OCI-LY1 (cell line): ENCODE results near the gene CTDSPL2.

Experiments
- H2AFZ ChIP-seq: fragments of 200-600 bp; sonication (generic), shearing (Covaris generic); 2 replicates; pipeline ENCODE4 v1.6.0; 2014; ENCODE audit warnings: antibody characterized with exemption, mild to moderate bottlenecking, low read length
- H3F3A ChIP-seq: fragments of 200-600 bp; sonication (generic), shearing (Covaris generic); 2 replicates; pipeline ENCODE4 v1.6.0; 2014; ENCODE audit warnings: mild to moderate bottlenecking, antibody characterized with exemption, low read length, moderate library complexity; ENCODE audit not compliant: insufficient read depth
- H3K27ac ChIP-seq: fragments of 200-600 bp; sonication (generic); 2 replicates; pipeline ENCODE4 v1.5.1; 2014; ENCODE audit warnings: low read length, mixed run types, mild to moderate bottlenecking, low read depth; ENCODE audit not compliant: poor library complexity, severe bottlenecking
- H3K27me3 ChIP-seq: fragments of 200-600 bp; sonication (generic); 2 replicates; pipeline ENCODE4 v1.6.0; 2014; ENCODE audit warnings: antibody characterized with exemption, mild to moderate bottlenecking, low read length, moderate library complexity; ENCODE audit not compliant: insufficient read depth
- H3K36me3 ChIP-seq: fragments of 200-600 bp; sonication (generic); 2 replicates; pipeline ENCODE4 v1.6.1; 2014; ENCODE audit warnings: mild to moderate bottlenecking, antibody characterized with exemption, low read length, moderate library complexity, mixed read lengths; ENCODE audit not compliant: insufficient read depth
- H3K4me1 ChIP-seq: fragments of 200-600 bp; sonication (generic); 2 replicates; pipeline ENCODE4 v1.5.1; 2014; ENCODE audit warnings: mild to moderate bottlenecking, low read length, moderate library complexity; ENCODE audit not compliant: insufficient read depth, severe bottlenecking
- H3K4me2 ChIP-seq: fragments of 200-600 bp; sonication (generic), shearing (Covaris generic); 2 replicates; pipeline ENCODE4 v1.6.1; 2014; ENCODE audit warnings: low read length
- H3K4me3 ChIP-seq: fragments of 200-600 bp; sonication (generic); 2 replicates; pipeline ENCODE4 v1.5.1; 2014; ENCODE audit warnings: low read length, low read depth, mild to moderate bottlenecking, mixed read lengths; ENCODE audit not compliant: poor library complexity, severe bottlenecking
- H3K79me2 ChIP-seq: fragments of 200-600 bp; shearing (Covaris generic); 2 replicates; pipeline ENCODE4 v1.6.1; 2016; ENCODE audit warnings: mixed run types, low read length, mixed read lengths; ENCODE audit not compliant: insufficient read depth
- H3K9ac ChIP-seq: fragments of 200-600 bp; sonication (generic), shearing (Covaris generic); 2 replicates; pipeline ENCODE4 v1.6.1; 2014; ENCODE audit warnings: mild to moderate bottlenecking, low read length, mixed read lengths
- H3K9me2 ChIP-seq: fragments of 200-600 bp; sonication (generic), shearing (Covaris generic); 2 replicates; pipeline ENCODE4 v1.6.1; 2014; ENCODE audit warnings: low read depth, mild to moderate bottlenecking, low read length, mixed read lengths
- H3K9me3 ChIP-seq: fragments of 200-600 bp; shearing (Covaris generic); 2 replicates; pipeline ENCODE4 v1.6.1; 2014; ENCODE audit warnings: low read length, mixed read lengths
- H4K20me1 ChIP-seq: fragments of 200-600 bp; sonication (generic), shearing (Covaris generic); 2 replicates; pipeline ENCODE4 v1.6.0; 2016; ENCODE audit warnings: mild to moderate bottlenecking, low read length; ENCODE audit not compliant: insufficient read depth
- CTCF ChIP-seq: fragments of 200-600 bp; sonication (generic), shearing (Covaris generic); IDR thresholded peaks from 2 replicates; pipeline ENCODE4 v1.5.1; 2017; ENCODE audit warnings: mild to moderate bottlenecking, antibody characterized with exemption, low read length, moderate library complexity, mixed read lengths
- EZH2 ChIP-seq: fragments of 200-600 bp; sonication (generic), shearing (Covaris generic); IDR thresholded peaks from 2 replicates; pipeline ENCODE4 v1.8.0; 2017; ENCODE audit warnings: borderline replicate concordance, mixed run types, mild to moderate bottlenecking, antibody characterized with exemption, low read length, moderate library complexity, mixed read lengths

Gene CTDSPL2

GRCh38 chr15:44569316-44569715 lies 141.9 kb downstream of the CTDSPL2 start:
- H4K20me1 ChIP-seq: no peaks in the 10 kb centered on the region
- no peaks in the 10 kb centered on the region for H3K27me3 ChIP-seq
- H3K9me2 ChIP-seq: no peaks in the 10 kb centered on the region
- no peak overlapping the region for H2AFZ ChIP-seq
- no peaks in the 10 kb centered on the region for H3F3A ChIP-seq
- no peaks in the 10 kb centered on the region for H3K79me2 ChIP-seq
- peaks cover 63% of the 10 kb centered on the region for H3K36me3 ChIP-seq
- no peaks in the 10 kb centered on the region for H3K4me1 ChIP-seq
- H3K9ac ChIP-seq: no peak overlapping the region
- TF ChIP-seq CTCF (no peak), EZH2 (no peak)
- no peak overlapping the region for H3K4me2 ChIP-seq
- H3K9me3 ChIP-seq: 0 out of 2 replicates have a peak, but pooled peaks cover 2% of the 10 kb centered on the region
- no peak overlapping the region for H3K27ac ChIP-seq
- no peak overlapping the region for H3K4me3 ChIP-seq

GRCh38 chr15:44570361-44570760 lies 142.9 kb downstream of the CTDSPL2 start:
- H3K9me3 ChIP-seq: 0 out of 2 replicates have a peak, but pooled peaks cover 3% of the 10 kb centered on the region
- no peak overlapping the region for H2AFZ ChIP-seq
- H3K79me2 ChIP-seq: no peaks in the 10 kb centered on the region
- H3F3A ChIP-seq: no peaks in the 10 kb centered on the region
- H3K9me2 ChIP-seq: no peaks in the 10 kb centered on the region
- H4K20me1 ChIP-seq: no peaks in the 10 kb centered on the region
- H3K27ac ChIP-seq: no peak overlapping the region
- no peak overlapping the region for H3K9ac ChIP-seq
- no peak overlapping the region for H3K4me2 ChIP-seq
- no peak for TF ChIP-seq CTCF
- no peak for TF ChIP-seq EZH2
- H3K4me3 ChIP-seq: no peak overlapping the region
- peaks cover 62% of the 10 kb centered on the region for H3K36me3 ChIP-seq
- H3K4me1 ChIP-seq: no peaks in the 10 kb centered on the region
- H3K27me3 ChIP-seq: no peaks in the 10 kb centered on the region

- H3F3A ChIP-seq: no peaks in the 10 kb centered on the region
- TF ChIP-seq CTCF (no peak), EZH2 (no peak)
- no peak overlapping the region for H3K4me2 ChIP-seq
- no peaks in the 10 kb centered on the region for H3K27me3 ChIP-seq
- H3K27ac ChIP-seq: no peak overlapping the region
- peaks cover 38% of the 10 kb centered on the region for H3K36me3 ChIP-seq
- H4K20me1 ChIP-seq: no peaks in the 10 kb centered on the region
- H3K9ac ChIP-seq: no peak overlapping the region
- no peaks in the 10 kb centered on the region for H3K79me2 ChIP-seq
- no peaks in the 10 kb centered on the region for H3K4me1 ChIP-seq
- H3K9me3 ChIP-seq: 0 out of 2 replicates have a peak, but pooled peaks cover 3% of the 10 kb centered on the region
- H3K9me2 ChIP-seq: no peaks in the 10 kb centered on the region
- no peak overlapping the region for H2AFZ ChIP-seq
- H3K4me3 ChIP-seq: no peak overlapping the region
Observed at GRCh38 chr15:44573386-44573785, 146.0 kb downstream of the CTDSPL2 start.
